Measurements from ENCODE around the gene GPR78.

The GPR78 gene

DNA sequence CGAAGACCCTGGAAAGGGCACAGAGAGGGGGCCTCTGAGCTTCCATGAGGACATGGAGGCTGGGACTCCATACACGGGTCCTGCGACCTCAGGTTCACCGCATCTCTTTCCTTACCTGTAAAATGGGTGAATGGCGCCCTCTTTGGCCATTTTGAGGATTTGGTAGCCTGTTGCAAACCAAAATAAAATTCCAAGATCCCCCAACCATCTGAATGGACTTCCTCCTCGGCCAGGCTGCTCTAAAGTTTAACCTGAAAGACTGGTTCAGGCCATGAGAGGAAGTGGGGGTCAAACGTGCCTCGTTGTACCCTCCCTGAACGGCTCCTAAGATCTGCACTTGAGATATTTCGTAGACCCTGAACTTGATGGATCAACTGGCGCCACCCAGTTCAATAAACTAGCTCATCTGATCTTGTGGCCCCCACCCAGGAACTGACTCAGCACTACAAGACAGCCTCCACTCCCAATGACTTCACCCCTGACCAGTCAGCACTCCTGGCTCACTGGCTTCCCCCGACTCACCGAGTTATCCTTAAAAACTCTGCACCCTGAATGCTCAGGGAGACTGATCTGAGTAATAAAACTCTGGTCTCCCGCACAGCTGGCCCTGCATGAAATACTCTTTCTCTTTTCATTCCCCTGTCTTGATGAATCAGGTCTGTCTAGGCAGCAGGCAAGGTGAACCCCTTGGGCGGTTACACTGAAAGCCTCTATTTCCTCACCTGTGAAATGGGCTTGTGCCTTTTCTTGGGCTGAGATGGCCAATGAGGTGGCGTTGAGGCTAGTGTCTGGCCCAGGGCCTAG lies 32.9 kb upstream of the GPR78 start:
- DNase-seq (ENCODE audit: low read depth) = peak; percentile 44

DNA sequence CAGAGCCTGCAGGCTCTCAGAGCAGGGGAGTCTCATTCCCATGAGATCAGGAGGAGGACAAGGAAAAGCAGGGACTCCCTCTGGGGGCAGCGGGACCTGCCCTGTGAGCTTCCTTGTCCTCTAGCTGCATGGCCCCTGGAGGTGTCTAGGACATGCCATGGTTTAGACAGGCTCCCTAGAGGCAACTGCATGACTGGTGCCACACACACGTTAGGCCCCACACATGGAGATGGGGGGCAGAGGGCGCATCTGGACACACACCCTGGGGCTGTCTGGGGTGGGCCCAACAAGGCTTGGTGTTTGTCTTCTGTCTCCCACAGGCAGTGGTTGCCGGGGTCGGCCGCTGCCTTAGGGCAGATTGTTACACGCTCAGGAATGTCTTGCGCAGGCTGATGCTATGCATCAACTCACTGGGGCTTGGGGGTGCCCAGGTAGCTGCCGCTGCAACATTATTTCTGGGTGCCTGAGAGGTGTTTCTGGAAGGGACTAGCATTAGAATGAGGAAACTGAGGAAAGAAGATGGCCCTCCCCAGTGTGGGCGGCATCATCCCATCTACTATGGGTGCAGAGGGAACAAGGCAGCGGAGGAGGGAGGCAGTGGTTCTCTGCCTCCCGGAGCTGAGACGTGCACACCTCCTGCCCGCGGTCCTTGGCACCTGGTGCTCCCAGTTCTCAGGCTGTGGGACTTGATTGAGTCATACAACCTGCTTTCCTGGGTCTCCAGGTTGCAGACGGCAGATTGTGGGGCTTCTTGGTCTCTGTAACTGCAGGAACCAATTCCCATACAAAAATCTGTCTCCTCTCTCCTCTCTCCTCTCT lies 32.1 kb upstream of the GPR78 start:
- DNase-seq (ENCODE audit: low read depth) = no peak

DNA sequence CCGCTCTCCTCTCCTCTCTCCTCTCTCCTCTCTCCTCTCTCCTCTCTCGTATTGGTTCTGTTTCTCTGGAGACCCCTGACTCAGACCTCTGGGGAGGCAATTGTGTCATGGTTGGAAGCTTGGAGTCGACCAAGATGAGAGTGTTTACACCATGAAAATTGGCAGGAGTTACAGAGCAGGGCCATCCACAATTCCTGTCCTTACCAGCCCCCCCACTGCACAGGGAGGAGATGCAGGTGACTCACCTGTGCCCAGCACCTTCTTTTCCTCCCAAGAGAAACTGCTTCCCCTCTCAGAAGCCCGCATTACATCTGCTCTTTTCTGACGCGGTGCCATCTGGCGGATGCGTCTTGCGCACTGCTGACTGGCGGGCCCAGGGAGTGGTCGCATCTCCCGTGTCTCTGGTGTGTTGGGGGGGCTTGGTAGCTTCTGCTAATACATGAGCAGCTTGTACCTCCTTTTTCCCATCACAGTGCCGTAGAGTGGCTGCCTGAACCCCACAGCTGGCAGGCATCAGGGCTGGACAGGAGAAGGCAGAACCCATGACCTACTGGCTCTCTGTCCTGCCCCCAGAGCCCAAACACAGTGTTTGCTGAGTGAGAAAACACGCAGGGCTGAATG lies 31.4 kb upstream of the GPR78 start:
- no peak for DNase-seq (ENCODE audit: low read depth)

DNA sequence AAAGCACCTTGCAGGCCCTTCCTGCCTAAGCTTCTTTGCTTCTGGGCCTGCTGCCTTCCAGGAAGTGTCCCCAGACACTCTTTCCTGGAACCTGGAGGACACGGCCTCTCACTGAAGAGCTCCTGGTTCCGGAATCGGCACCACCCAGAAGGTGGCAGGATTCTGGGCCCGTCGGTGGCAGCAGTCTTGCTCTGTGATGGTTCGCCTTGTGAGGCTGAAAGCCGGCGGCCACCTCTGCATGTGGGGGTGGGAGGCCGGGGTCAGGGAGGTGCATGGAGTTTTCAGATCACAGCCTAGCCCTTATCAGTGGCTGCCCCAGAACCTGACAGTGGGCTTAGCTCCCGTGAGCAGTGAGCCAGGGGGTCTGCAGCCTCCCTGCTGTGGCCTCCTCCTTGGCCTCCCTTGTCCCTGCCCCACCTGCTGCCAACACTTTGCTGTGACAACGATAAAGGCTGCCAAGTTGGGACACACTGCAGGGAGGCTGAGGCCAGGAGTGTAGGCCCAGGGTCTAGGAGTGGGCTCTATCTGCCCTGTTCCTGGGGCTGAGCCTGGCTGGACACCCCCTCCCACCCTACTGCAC lies 30.8 kb upstream of the GPR78 start:
- no peak for DNase-seq (ENCODE audit: low read depth)

- no peak for DNase-seq (ENCODE audit: low read depth)
Measured at GRCh38 chr4:8550691-8551090, 29.5 kb upstream of the GPR78 start.

- DNase-seq (ENCODE audit: low read depth) = no peak
Measured at GRCh38 chr4:8552024-8552423, 28.2 kb upstream of the GPR78 start.

- no peak for DNase-seq (ENCODE audit: low read depth)
Measured at GRCh38 chr4:8552581-8553205, 27.5 kb upstream of the GPR78 start.

- DNase-seq (ENCODE audit: low read depth) = no peak
Measured at GRCh38 chr4:8553216-8553615, 27.0 kb upstream of the GPR78 start.

DNA sequence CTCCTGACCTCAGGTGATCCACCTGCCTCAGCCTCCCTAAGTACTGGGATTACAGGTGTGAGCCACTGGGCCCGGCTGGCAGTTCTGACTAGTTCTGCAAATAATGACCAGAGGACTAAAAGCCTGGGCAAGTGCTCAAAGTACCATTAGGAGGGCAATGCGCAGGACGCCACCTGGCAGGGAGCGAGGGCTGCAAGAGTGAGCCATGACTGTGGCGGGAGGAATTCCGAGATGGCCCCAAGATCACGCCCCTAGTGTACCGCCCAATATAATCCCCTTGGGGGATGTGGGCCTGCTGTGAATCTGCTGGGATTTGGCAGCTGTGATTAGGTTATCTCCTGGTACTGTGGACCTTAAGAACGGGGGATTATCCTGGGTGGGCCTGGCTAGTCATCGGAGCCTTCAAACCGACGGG lies 26.2 kb upstream of the GPR78 start:
- DNase-seq (ENCODE audit: low read depth) = no peak

DNA sequence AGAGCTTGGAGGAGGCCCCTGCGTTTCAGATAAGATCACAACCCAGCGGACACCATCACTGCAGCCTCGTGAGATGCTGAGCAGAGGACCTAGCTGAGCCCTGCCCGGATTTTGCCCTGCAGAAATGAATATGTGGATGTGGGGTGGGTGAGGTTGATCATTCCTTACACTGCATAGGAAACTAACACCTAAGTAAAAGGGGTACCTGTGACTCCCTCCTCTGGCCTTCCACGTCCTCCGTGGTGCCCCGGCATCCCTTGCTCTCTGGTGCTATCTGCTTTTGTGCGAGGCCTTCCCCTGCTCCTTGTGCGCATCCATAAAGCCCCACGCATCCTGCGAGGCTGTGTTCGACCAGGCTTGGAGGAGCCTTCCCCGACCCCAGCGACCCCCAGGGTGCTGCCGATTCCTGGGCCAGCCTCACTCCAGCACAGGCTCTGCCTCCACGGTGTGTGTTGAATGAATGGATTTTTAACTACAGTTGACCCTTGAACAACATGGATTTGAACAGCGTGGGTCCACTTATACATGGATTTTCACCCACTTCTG lies 25.6 kb upstream of the GPR78 start:
- no peak for DNase-seq (ENCODE audit: low read depth)

- DNase-seq (ENCODE audit: low read depth) = no peak
Measured at GRCh38 chr4:8555716-8556115, 24.5 kb upstream of the GPR78 start.

- DNase-seq (ENCODE audit: low read depth) = no peak
Measured at GRCh38 chr4:8556341-8557150, 23.6 kb upstream of the GPR78 start.

- DNase-seq (ENCODE audit: low read depth) = no peak
Measured at GRCh38 chr4:8557151-8558076, 22.8 kb upstream of the GPR78 start.

GRCh38 chr4:8558080-8558960 lies 21.9 kb upstream of the GPR78 start:
- DNase-seq (ENCODE audit: low read depth) = no peak

DNA sequence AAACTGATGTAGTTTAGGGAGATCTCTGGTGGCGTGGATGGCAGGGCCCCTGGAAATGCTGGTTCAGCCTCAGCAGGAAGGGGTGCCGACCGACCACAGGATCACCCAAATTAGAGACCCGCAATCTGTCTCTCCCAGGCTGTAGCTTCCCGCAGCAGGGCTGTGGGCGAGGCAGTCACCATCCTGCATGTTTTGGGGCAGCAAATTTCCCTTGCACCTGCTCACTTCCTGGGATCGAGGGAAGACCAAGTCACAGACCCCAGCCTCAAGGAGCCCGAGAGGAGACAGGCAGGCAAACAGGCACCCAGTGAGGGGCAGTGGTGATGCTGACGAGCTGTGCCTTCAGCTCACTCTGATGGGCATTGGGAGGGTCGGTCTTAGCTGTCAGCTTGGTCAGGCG lies 21.2 kb upstream of the GPR78 start:
- DNase-seq (ENCODE audit: low read depth) = no peak

DNA sequence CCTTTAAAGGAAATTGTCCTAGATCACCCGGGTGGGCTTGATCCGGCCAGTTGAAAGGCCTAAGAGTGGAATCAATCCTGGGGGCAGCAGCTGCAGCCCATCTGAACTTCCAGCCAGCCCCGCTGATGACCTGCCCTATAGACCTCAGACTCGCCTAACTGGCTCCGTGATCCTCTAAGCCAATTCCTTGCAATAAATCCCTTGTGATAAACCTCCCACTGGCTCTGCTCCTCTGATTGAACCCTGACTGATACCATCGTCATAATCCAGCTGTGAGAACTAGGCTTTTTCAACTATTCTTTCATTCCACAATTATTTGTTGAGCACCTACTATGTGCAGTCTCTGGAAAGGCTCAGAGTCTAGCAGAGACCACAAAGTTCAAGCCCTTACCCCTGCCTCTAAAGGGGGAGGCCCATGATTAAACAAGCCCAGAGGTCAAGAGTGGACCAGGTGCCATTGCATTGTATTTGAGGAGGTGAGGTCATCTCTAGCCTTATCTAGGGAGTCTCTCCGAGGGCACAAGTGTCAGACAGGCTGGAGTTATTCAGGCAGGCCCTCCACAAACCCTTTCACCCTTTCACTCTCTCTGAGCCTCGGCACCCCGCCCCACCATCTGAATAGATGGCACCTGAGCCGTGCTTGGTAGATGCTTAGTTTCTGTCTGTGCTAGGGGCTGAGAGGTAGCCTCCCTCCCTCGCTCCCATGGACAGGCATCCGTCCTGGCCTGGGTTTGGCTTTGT lies 20.5 kb upstream of the GPR78 start:
- no peak for DNase-seq (ENCODE audit: low read depth)

DNA sequence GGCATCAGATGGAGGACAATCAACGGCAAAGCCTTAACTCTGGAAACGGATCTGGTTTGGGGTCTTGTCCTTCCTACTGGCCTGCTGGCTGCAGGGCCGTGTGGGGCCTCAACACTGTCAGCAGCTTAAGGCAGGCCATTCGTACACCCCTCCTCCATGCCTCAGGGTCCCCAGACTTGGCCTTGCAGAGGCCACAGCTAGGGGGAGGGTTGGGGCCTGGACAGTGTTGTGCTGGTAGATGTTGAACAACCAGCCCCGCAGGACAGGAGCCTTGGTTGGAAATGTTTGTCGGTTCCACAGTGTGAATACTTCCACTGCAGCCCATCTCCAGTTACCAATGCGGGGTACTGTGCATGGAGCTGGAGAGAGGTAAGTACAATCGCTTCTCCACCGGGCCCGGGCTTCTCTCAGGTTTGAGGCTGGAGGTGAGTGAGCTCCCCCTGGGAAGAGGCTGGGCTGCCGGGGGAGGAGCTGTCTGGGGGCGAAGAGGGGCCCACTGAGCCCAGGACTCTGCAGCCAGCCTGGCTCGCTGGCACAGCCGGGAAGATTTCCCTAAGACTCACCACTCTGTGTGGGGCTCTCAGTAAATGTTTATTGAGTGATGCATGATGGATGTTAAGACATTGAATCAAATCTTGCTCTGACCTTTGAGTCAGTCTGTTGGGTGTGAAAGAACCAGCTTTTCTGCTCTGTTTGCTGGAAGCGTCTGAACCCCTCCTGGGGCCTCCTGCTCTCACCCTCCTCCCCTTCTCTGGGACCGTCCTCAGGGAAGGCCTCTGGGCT lies 19.7 kb upstream of the GPR78 start:
- DNase-seq (ENCODE audit: low read depth) = peak; percentile 44
